HT1080 (cell line): ENCODE measurements around the gene PPP1R13L. TPM values are rescaled to one million over a fixed set of nuclear protein-coding genes. Genes with fewer than 3 reads are reported as not detected.
"Not testable (repeated sequence)": the region's sequence is repeated elsewhere in the genome, so short reads cannot be mapped to it uniquely, and the experiment has no call there.

Source experiments
- DNase-seq: peaks from one replicate; pipeline ENCODE4 v3.0.0-alpha.2; 2015; ENCODE audit warnings: low read depth
- small RNA-seq: library from RNA; depleted of rRNA; stranded (forward); fragments of <200 nt; gene quantifications from one replicate; pipeline ENCODE3, GENCODE V24; 2014
- total RNA-seq: library from RNA; depleted of rRNA; stranded (reverse); fragments of >200 nt; shearing (Covaris generic); gene quantifications from 2 replicates; pipeline ENCODE4 v1.2.3, GENCODE V29; 2014; rRNA removed

PPP1R13L gene
- total RNA-seq, 1 experiment from 2014 or later, result 34.3 TPM

DNA sequence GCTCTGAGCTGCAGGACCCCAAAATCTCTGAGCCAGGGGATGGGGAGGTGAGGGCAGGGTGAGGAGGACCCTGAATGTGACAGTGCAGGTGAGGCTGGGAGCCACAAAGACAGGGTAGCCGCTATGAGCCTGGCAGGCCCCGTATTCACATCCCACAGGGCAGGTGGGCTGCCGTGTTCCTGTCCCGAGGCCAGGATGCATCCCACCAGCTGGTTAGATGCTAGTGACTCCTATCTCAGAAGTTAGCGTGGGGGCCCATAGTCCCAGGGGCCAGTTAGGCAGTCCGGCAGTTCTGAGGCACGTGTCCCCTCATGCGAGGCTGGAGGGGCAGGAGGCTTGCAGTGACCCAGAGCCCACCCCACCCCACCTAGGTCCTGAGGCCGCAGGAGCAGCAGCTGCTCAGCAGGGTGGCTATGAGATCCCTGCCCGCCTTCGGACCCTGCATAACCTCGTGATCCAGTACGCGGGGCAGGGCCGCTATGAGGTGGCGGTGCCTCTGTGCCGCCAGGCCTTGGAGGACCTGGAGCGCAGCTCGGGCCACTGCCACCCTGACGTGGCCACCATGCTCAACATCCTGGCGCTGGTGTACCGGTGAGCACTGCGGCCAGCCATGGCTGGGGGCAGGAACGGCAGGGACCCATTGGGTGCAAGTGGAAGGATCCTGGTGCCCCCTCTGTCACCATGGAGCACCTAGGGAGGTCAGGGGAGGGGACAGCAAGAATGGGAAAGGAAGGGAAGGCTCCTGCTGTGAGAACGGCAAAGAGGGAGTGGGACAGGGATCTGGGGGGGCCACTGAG is 57.1 kb downstream of the PPP1R13L start:
- DNase-seq, result no peak

DNA sequence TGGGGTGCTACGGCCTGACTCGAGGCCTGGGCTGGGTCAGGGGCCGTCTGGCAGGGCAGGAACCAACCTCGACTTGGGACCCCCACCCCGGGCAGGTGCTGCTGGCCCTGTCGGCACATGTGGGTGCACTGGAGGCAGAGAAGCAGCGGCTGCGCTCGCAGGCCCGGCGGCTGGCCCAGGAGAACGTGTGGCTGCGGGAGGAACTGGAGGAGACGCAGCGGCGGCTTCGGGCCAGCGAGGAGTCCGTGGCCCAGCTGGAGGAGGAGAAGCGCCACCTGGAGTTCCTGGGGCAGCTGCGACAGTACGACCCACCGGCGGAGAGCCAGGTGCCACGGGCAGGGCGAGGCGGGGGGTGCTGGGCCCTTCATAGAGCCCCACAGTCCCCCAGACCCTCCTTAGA is 58.4 kb downstream of the PPP1R13L start:
- DNase-seq, result no peak

DNA sequence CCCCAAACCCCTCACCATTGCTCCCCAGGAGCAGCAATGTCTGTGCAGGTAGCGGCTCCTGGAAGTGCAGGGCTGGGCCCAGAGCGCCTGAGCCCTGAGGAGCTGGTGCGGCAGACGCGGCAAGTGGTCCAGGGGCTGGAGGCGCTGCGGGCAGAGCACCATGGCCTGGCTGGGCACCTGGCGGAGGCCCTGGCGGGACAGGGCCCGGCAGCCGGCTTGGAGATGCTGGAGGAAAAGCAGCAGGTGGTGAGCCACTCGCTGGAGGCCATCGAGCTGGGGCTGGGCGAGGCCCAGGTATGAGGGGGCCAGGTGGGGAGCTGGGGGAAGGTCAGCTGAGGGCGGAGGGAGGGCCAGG is 59.4 kb downstream of the PPP1R13L start:
- DNase-seq, result no peak

DNA sequence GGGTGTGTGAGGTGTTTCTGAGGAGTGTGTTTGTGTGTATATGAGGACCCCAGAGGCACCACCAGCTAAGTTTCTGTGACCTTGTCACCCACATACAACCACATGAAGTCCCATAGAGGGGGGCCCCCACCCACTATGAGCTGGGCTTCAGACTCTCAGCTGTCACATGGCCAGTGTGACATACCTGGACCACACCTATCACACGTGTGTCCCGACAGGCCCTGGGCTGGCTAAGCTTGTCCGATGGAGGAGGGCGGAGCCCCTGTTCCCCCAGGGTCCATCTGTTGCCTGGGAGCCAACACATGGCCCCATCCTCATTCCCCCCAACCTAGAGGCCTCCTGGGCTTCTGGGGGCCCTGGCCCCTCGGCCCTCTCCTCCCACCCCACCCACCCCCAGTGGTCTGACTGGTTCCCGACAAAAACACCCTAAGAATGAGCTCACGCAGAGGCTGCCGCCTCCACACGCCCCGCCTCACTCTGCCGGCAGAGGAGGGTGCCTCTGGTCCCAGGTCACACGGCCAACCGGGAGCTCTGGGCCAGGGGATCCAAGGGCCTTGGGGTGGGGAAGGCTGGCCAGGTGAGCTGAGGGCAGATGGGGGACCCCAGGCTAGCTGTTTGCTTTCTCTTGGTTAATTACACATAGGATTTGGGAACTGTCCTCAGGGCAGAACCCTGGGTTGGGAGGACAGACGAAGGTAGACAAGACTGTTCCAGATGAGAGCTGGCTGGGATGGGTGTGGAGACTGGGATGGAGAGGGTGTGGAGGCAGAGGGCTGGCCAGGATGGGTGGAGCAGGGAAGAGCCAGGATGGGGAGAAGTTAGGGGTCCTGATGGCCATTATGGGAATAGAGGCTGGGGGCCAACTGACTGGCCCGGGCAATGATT is 60.0 kb downstream of the PPP1R13L start:
- DNase-seq, result no peak

DNA sequence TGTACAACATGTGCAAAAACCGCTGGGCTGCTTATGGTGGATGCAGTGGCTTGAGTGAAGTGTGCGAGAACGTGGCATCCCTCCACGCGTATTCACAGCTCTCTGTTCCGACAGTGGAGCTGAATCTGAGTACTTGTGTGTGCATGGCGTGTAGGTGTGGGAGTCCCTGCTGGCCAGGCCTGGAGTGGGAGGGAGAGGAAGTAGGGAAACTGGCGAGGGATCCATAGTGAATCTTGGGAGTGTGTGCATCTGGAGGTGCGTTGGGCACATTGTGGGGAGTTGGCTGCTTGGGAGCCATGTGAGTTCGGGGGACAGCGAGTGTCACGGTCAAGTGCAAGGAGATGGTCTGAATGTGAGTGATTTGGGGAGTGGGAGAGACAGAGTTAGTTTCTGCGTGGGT is 62.0 kb downstream of the PPP1R13L start:
- DNase-seq, result no peak

DNA sequence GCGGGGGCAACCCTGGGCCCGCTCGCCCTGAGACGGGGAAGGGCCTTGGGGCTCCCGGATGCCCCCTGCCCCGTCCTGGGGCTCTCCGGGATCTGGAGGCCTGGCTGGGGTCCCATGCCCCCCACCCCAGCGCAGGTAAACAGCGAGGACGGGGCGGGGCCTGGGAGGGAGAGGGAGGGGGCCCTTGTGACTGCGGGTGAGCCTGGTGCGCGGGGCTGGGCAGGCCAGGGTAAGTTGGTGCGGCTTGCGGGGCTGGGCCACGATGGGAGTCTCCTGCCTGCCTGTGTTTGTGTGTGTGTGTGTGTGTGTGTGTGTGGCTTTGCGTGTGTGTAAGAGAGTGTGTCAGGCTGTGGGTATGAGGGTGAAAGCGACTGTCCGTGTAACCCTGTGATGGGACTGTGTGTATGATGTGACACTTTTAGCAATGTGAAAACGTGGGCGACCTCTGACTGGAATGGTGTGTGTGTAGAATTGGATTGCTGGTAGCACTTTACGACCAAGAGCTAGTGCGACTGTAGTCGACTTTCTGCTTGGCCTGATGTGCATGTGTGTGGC is 63.9 kb downstream of the PPP1R13L start:
- no peak for DNase-seq

DNA sequence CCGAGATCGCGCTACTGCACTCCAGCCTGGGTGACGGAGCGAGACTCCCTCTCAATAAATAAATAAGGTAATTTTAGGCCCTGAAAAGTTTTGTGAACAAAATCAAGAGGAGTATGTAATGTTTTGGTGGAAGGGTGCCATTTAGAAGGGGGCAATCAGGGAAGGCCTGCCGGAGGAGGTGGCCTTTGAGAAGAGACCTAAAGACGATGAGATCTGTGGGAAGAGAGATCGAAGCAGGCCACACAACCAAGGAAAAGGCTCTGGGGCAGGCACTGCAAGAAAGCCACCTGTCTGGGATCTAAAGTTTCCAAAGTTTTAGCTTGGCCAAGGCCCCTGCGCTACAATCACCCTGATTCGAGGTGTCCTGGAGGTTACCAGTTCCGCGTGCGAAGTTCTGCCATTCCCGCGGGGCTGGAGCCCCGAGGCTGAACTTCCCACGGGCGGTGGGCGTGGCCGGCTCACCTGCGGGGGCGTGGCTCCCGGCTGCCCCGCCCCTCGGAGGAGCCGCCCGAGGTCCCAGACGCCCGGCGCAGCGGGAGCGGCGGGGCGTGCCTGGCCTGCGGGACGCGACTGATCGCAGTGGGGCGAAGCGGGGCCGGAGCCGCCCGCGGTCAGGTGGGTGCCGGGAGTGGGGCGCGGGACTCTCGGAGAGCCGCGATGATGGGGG is 64.5 kb downstream of the PPP1R13L start, which contains the start of gene KLC3:
Gene KLC3 (plus strand): TSS at position 519 of the 667 bp plus-strand sequence. CDS start 4,792 bp downstream, outside the sequence.
- DNase-seq, result no peak

DNA sequence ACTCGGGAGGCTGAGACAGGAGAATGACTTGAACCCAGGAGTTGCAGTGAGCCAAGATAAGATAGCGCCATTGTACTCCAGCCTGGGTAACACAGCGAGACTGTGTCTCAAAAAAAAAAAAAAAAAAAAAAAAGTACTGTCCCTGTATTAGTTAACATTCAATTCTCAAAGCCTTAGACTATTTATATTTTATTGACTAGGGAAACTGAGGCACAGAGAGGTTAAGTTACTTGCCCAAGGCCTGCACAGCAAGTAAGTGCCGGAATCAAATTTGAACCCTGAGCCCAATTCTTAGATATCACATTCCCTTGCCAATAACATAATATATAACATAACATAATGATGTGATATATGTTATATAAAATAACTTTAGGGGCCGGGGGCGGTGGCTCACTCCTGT is 65.2 kb downstream of the PPP1R13L start:
- DNase-seq, result no peak

DNA sequence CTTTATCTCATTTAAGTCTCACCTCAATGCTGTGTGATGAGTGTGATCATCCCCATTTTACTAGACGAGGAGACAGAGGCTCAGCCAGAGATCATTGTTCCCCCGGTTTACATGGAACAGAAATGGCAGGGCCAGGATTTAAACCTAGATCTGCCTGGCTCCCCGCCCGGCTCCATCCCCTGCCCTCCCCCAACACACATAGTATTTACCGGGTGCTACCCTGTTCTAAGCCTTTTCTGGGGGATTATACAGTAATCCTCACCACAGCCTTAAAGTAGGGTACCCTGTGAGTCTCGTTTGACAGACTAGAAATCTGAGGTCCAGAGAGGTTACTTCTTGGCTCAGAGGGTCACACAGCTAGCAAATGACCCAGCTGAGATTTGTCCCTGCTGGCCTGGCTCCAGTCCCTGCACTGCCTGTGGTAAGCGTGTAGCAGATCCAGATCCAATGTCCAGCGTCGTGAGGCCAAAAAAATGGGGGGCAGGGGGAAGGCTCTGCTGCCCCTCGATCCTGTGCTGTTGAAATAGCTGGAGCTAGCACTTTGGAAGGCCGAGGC is 68.1 kb downstream of the PPP1R13L start:
- no peak for DNase-seq

DNA sequence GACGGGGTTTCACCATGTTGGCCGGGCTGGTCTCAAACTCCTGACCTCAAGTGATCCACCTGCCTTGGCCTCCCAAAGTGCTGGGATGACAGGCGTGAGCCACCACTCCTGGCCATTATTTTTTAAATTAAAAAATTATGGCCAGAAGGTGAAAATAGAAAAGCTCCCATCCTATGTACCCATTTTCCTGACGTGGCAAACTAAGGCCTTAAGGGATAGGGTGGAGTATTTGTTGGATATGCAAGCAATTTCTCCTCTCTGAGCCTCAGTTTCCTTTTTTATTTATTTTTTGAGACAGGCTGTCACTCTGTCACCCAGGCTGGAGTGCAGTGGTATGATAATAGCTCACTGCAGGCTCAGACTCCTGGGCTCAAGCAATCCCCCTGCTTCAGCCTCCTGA is 70.0 kb downstream of the PPP1R13L start:
- DNase-seq, result not testable (repeated sequence)

DNA sequence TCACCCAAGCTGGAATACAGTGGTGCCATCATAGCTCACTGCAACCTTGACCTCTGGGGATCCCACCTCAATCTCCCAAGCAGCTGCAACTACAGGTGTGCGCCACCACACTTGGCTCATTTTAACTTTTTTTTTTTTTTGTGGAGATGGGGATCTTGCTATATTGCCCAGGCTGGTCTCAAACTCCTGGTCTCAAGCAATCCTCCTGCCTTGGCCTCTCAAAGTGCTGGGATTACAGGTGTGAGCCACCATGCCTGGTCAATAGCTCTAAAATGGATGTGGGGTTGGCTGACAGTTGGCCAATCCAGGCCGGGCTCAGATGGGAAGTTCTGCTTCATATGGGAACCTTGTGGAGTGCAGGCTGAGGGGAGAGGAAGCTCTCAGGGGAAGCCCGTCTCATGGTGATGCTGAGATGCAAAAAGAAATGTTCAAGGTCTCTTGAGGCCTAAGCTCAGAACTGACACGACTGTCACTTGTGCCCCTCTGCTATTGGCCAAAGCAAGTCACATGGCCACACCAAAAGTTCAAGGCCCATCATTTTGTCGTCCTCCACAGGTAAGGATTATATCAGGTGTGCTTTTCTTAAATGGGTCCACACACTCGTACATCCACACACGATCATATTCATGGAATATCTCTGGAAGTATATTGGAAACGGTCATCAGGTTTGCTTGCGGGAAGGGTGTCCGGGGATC is 71.1 kb downstream of the PPP1R13L start:
- no peak for DNase-seq

DNA sequence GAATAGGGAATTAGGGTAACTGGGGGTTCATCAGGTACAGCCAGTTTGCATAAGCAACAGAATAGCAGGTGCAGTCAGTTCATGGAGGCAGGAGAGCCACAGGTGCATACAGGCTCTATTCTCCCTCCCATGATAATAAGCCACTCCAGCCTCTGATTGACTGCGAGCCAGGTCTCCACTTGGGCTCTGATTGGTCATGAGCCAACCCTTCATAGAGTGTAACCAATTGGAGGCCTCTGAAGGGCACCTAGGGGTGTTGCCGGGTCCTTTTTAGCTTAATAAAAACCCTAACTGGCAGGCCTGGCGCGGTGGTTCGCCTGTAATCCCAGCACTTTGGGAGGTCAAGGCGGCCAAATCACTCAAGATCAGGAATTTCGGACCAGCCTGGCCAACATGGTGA is 73.5 kb downstream of the PPP1R13L start:
- no peak for DNase-seq

Small RNAs within 50 kb of the gene (small RNA-seq; reads per million reads assigned to genes)
- not detected for gene MIR6088

Other genes with a start within 250 kb of the PPP1R13L start
- gene NKPD1, start 244.1 kb downstream of the PPP1R13L start, total RNA-seq, result not detected in 2 replicates
- 0.98 and 1.5 TPM in 2 replicates for gene TRAPPC6A, start 226.8 kb downstream of the PPP1R13L start, total RNA-seq
- gene BLOC1S3, start 226.3 kb downstream of the PPP1R13L start, total RNA-seq, result 1.5 and 5.0 TPM in 2 replicates
- 0.56 and 0.84 TPM in 2 replicates for gene EXOC3L2, start 159.7 kb downstream of the PPP1R13L start, total RNA-seq
- 5.3 and 9.2 TPM in 2 replicates for gene MARK4, start 153.8 kb downstream of the PPP1R13L start, total RNA-seq
- not detected in 2 replicates for gene CKM, start 82.2 kb downstream of the PPP1R13L start, total RNA-seq
- 0.11 TPM in 1 of 2 replicates, not detected in the other for gene KLC3, start 64.3 kb downstream of the PPP1R13L start, total RNA-seq
- 20.0 and 23.9 TPM in 2 replicates for gene ERCC2, start 34.5 kb downstream of the PPP1R13L start, total RNA-seq
- 39.8 and 54.6 TPM in 2 replicates for gene POLR1G, start 1.6 kb upstream of the PPP1R13L start, total RNA-seq
- gene ERCC1, start 18.8 kb upstream of the PPP1R13L start, total RNA-seq, result 125 and 137 TPM in 2 replicates
- gene FOSB, start 62.9 kb upstream of the PPP1R13L start, total RNA-seq, result 0.30 and 0.53 TPM in 2 replicates
- 12.9 and 13.7 TPM in 2 replicates for gene RTN2, start 92.0 kb upstream of the PPP1R13L start, total RNA-seq
- 0.34 and 2.9 TPM in 2 replicates for gene PPM1N, start 93.4 kb upstream of the PPP1R13L start, total RNA-seq
- gene VASP, start 102.4 kb upstream of the PPP1R13L start, total RNA-seq, result 248 and 269 TPM in 2 replicates
- 12.4 and 14.3 TPM in 2 replicates for gene OPA3, start 179.7 kb upstream of the PPP1R13L start, total RNA-seq
- gene GPR4, start 197.1 kb upstream of the PPP1R13L start, total RNA-seq, result 0.03 and 0.10 TPM in 2 replicates
- 18.8 and 28.4 TPM in 2 replicates for gene EML2, start 234.3 kb upstream of the PPP1R13L start, total RNA-seq